Smooth muscle cell (in vitro differentiated cells): ENCODE results near the gene NRG3. TPM values are rescaled to one million over a fixed set of nuclear protein-coding genes. Genes with fewer than 3 reads are reported as not detected.

Source experiments
- DNase-seq: peaks from one replicate; lab custom pipeline; 2025; ENCODE audit not compliant: unreplicated experiment; lab: John Stamatoyannopoulos, UW
- H2AFZ ChIP-seq: fragments of 200-600 bp; sonication (generic); 2 replicates; pipeline ENCODE4 v1.6.0; 2016; ENCODE audit warnings: antibody characterized with exemption, low read depth, mild to moderate bottlenecking
- H3F3A ChIP-seq: fragments of 200-600 bp; sonication (generic); 2 replicates; pipeline ENCODE4 v1.6.0; 2017; ENCODE audit warnings: antibody characterized with exemption, low read depth
- H3K27ac ChIP-seq: fragments of 200-600 bp; sonication (generic); 2 replicates; pipeline ENCODE4 v1.5.1; 2016; ENCODE audit warnings: low read depth, mild to moderate bottlenecking
- H3K27me3 ChIP-seq: fragments of 200-600 bp; sonication (generic); 2 replicates; pipeline ENCODE4 v1.6.1; 2016; ENCODE audit warnings: low read depth, mild to moderate bottlenecking
- H3K36me3 ChIP-seq: fragments of 200-600 bp; sonication (generic); 2 replicates; pipeline ENCODE4 v1.5.1; 2016; ENCODE audit warnings: low read depth
- H3K4me1 ChIP-seq: fragments of 200-600 bp; sonication (generic); 2 replicates; pipeline ENCODE4 v1.5.1; 2016; ENCODE audit warnings: low read depth
- H3K4me2 ChIP-seq: fragments of 200-600 bp; sonication (generic); 2 replicates; pipeline ENCODE4 v1.6.0; 2016; ENCODE audit warnings: mild to moderate bottlenecking
- H3K4me3 ChIP-seq: fragments of 200-600 bp; sonication (generic); 2 replicates; pipeline ENCODE4 v1.5.1; 2016; ENCODE audit warnings: mild to moderate bottlenecking
- H3K79me2 ChIP-seq: fragments of 200-600 bp; sonication (generic); 2 replicates; pipeline ENCODE4 v1.6.0; 2016; ENCODE audit warnings: low read depth, mild to moderate bottlenecking
- H3K9ac ChIP-seq: fragments of 200-600 bp; sonication (generic); 2 replicates; pipeline ENCODE4 v1.6.0; 2016; ENCODE audit warnings: low read depth
- H3K9me3 ChIP-seq: fragments of 200-600 bp; sonication (generic); replicated peaks from 2 replicates; pipeline ENCODE4 v1.5.1; 2016; ENCODE audit warnings: low read depth
- H4K20me1 ChIP-seq: fragments of 200-600 bp; sonication (generic); 2 replicates; pipeline ENCODE4 v1.6.0; 2016; ENCODE audit warnings: low read depth
- WGBS: methylation state at CpG from one replicate; pipeline ENCODE4 v1.1.7; 2016; ENCODE audit warnings: low lambda C conversion rate; 5-methylcytosine and 5-hydroxymethylcytosine counted together
- polyA plus RNA-seq: library from polyadenylated mRNA; unstranded; fragments of >200 nt; fragmentation: Nextera tagmentation; extraction: Ambion mirVana; gene quantifications from 2 replicates; pipeline ENCODE4 v1.2.1, GENCODE V29; 2016
- total RNA-seq: library from RNA; depleted of rRNA; stranded (reverse); fragments of >200 nt; gene quantifications from 2 replicates; pipeline ENCODE4 v1.2.3, GENCODE V29; 2014
- TF ChIP-seq, protein P1 (sequence below): fragments of 200-600 bp; sonication (generic); IDR thresholded peaks from 2 replicates; pipeline ENCODE4 v1.5.1; 2017; ENCODE audit warnings: borderline replicate concordance, mild to moderate bottlenecking, antibody characterized with exemption; ENCODE audit not compliant: insufficient read depth, poor library complexity, severe bottlenecking

NRG3 gene
- total and polyA plus RNA-seq, 2 experiments from 2014 or later: 4.0 to 4.8 TPM

DNA sequence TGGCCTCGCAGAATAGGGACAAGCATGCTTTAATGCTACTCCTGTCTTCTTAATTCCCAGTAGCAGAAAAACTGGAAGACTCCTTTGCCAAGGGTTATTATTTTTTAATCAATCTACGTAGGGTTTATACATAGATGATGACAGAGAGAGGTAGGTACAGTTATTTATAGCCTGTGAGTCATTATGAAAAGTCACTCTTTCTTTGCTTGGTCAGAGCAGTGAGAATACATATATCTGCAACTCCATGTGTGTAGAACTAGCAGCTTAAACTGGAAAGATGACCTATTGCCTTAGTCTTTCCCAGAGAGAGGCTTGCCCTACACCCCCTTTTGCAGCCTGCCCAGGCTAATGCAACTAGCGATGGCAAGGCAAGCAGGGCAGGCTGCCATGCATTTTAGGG, 1050.6 kb downstream of the NRG3 start:
- Histone ChIP-seq H3K27me3 (no peaks in the 10 kb centered on the region), H3K36me3 (no peaks in the 10 kb centered on the region), H3K4me2 (no peak overlapping the region), H3K27ac (peak overlapping the region; percentile 61), H3F3A (no peaks in the 10 kb centered on the region), H2AFZ (no peak overlapping the region), H3K9ac (no peak overlapping the region), H3K4me1 (no peaks in the 10 kb centered on the region), H3K4me3 (no peak overlapping the region), H4K20me1 (no peaks in the 10 kb centered on the region), H3K9me3 (no peaks in the 10 kb centered on the region), H3K79me2 (no peaks in the 10 kb centered on the region)
- TF ChIP-seq, protein P1, sequence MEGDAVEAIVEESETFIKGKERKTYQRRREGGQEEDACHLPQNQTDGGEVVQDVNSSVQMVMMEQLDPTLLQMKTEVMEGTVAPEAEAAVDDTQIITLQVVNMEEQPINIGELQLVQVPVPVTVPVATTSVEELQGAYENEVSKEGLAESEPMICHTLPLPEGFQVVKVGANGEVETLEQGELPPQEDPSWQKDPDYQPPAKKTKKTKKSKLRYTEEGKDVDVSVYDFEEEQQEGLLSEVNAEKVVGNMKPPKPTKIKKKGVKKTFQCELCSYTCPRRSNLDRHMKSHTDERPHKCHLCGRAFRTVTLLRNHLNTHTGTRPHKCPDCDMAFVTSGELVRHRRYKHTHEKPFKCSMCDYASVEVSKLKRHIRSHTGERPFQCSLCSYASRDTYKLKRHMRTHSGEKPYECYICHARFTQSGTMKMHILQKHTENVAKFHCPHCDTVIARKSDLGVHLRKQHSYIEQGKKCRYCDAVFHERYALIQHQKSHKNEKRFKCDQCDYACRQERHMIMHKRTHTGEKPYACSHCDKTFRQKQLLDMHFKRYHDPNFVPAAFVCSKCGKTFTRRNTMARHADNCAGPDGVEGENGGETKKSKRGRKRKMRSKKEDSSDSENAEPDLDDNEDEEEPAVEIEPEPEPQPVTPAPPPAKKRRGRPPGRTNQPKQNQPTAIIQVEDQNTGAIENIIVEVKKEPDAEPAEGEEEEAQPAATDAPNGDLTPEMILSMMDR: no peak
- 70% methylated on average over 3 of the region's 3 CpGs for WGBS
- DNase-seq: no peak

DNA sequence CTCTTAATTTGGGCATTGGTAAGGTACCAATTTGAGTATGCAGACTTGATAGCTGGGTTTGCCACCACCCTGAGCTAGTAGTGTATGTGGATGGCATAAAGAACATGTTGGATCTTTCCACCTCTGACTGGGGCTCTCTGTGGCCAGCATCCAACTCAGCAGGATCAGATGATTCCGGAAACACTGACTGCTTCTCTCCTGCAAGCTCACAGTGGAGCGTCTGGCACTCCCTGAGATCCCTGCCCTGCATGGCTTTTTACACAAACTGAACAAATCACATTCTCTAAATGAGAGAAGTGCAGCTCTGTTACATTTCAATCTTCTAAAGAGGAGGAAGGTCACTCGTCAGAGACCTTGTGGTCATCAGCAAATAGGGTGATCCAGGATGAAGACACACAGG, 1057.5 kb downstream of the NRG3 start:
- H3K4me1 ChIP-seq: no peaks in the 10 kb centered on the region
- 55% methylated on average over 3 of the region's 3 CpGs for WGBS
- TF ChIP-seq, protein P1: no peak
- no peaks in the 10 kb centered on the region for H3K79me2 ChIP-seq
- no peak for DNase-seq
- H3K27me3 ChIP-seq: no peaks in the 10 kb centered on the region
- H3K27ac ChIP-seq: no peak overlapping the region
- H3K36me3 ChIP-seq: no peaks in the 10 kb centered on the region
- H3K9me3 ChIP-seq: no peaks in the 10 kb centered on the region
- H3K4me2 ChIP-seq: no peak overlapping the region
- H3K9ac ChIP-seq: no peak overlapping the region
- H3K4me3 ChIP-seq: no peak overlapping the region
- H4K20me1 ChIP-seq: no peaks in the 10 kb centered on the region
- peak overlapping the region; percentile 24 for H2AFZ ChIP-seq
- H3F3A ChIP-seq: no peaks in the 10 kb centered on the region

DNA sequence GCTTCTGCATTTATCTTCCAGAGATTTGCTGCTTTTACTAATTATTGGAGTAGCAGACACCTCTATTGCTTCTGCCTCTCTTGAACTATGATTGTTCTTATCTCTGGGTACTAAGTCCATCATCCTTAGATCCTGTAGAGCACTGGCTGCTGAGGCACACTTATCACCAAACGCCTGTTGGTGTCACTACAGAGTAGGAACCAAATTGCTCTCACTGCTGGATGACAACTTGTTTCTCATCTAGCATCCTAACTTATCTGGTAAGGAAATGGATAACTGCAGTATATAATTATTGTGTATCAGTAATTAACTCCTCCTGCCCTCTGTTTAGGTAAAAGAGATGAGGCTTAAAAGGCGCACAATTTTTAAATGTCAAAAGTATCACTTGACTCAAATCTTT, 1059.4 kb downstream of the NRG3 start:
- H4K20me1 ChIP-seq: no peaks in the 10 kb centered on the region
- TF ChIP-seq, protein P1: peak; percentile 14
- no peaks in the 10 kb centered on the region for H3K4me1 ChIP-seq
- H3K9me3 ChIP-seq: no peaks in the 10 kb centered on the region
- H3K4me3 ChIP-seq: no peak overlapping the region
- no peaks in the 10 kb centered on the region for H3K79me2 ChIP-seq
- no peak for DNase-seq
- WGBS: 68% methylated on average over 2 of the region's 2 CpGs
- H3K9ac ChIP-seq: no peak overlapping the region
- H3K27me3 ChIP-seq: no peaks in the 10 kb centered on the region
- H3K36me3 ChIP-seq: no peaks in the 10 kb centered on the region
- H2AFZ ChIP-seq: no peak overlapping the region
- no peak overlapping the region for H3K27ac ChIP-seq
- H3F3A ChIP-seq: no peaks in the 10 kb centered on the region
- no peak overlapping the region for H3K4me2 ChIP-seq

DNA sequence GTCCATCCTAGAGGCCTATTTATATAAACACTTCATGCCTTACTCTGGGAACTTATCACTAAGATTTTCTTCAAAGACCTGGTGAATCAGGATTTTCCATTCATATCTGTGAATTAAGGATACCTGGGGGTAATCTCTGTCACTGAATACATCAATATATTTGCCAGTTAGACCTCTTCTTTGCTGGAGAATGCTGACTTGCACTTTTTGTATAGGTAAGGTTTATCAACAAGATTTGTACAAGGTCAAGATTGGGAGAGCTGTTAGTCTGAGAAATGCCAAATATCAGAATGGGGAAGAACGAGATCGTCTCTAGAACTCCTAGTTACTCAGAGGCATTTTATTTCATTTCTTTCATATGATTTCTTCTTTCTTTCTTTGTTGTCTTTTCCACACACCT, 1060.0 kb downstream of the NRG3 start:
- H3K4me1 ChIP-seq: no peaks in the 10 kb centered on the region
- DNase-seq: no peak
- H3K4me3 ChIP-seq: no peak overlapping the region
- H3K27ac ChIP-seq: no peak overlapping the region
- H4K20me1 ChIP-seq: no peaks in the 10 kb centered on the region
- H3F3A ChIP-seq: no peaks in the 10 kb centered on the region
- WGBS: 94% methylated on average over 2 of the region's 2 CpGs
- no peak overlapping the region for H3K9ac ChIP-seq
- H3K9me3 ChIP-seq: no peaks in the 10 kb centered on the region
- H3K27me3 ChIP-seq: no peaks in the 10 kb centered on the region
- H3K79me2 ChIP-seq: no peaks in the 10 kb centered on the region
- TF ChIP-seq, protein P1: no peak
- no peak overlapping the region for H2AFZ ChIP-seq
- no peaks in the 10 kb centered on the region for H3K36me3 ChIP-seq
- H3K4me2 ChIP-seq: no peak overlapping the region
